Ovary (tissue), 9 donors: ENCODE results near the gene HOXC9. TPM values are rescaled to one million over a fixed set of nuclear protein-coding genes. Genes with fewer than 3 reads are reported as not detected.
A peak's percentile ranks its signal among the peaks of the same experiment; 100 is the strongest.

ENCODE experiments used
- DNase-seq, 5 donors: peaks; one replicate each; pipeline ENCODE4 v3.0.0-alpha.2; 2019 to 2020
- H3K27ac ChIP-seq, 2 donors: fragments of 200-600 bp; one replicate each; pipeline versions ENCODE4 v1.5.1 to v1.8.0; 2019 to 2022
- H3K27me3 ChIP-seq: fragments of 200-600 bp; one replicate; pipeline ENCODE4 v1.8.0; 2022
- H3K36me3 ChIP-seq: fragments of 200-600 bp; sonication (generic); one replicate; pipeline ENCODE4 v1.5.1; 2019
- H3K4me1 ChIP-seq: one replicate; pipeline ENCODE4 v1.8.1; 2013; ENCODE audit warnings: mild to moderate bottlenecking, moderate library complexity; ENCODE audit not compliant: insufficient read depth
- H3K4me3 ChIP-seq: fragments of 200-600 bp; sonication (generic); one replicate; pipeline ENCODE4 v1.5.1; 2017
- H3K9me3 ChIP-seq, 2 donors: fragments of 200-600 bp in 1 of 2; sonication (generic) in 1 of 2; one replicate each; pipeline versions ENCODE4 v1.5.1 to v1.8.1; 2013 to 2019; ENCODE audit warnings: mild to moderate bottlenecking in 1 of 2, moderate library complexity in 1 of 2
- EP300 ChIP-seq: sonication (generic); formaldehyde crosslinking; IDR thresholded peaks from one replicate; pipeline ENCODE4 v1.6.1; 2017; ENCODE audit warnings: antibody characterized with exemption
- POLR2A ChIP-seq: fragments of 450-650 bp; IDR thresholded peaks from one replicate; pipeline ENCODE4 v1.6.1; 2017; ENCODE audit warnings: antibody characterized with exemption, mild to moderate bottlenecking, moderate library complexity
- WGBS, 3 donors: extraction: QIAGEN DNeasy Blood & Tissue Kit in 1 of 3; methylation state at CpG; one replicate each; pipeline versions ENCODE4 v1.1.5 to v1.1.7; 2013 to 2017; 5-methylcytosine and 5-hydroxymethylcytosine counted together
- intact Hi-C, 4 donors: fragments of 100-400 bp; cut with DNase I; formaldehyde crosslinking; loops; one replicate each; pipeline versions ENCODE4 v1.11.0 to v1.15.1; 2022 to 2023
- polyA plus RNA-seq, 2 donors: library from polyadenylated mRNA; stranded (reverse); fragments of 200-250 nt in 1 of 2; fragments of 350-450 nt in 1 of 2; fragmentation: Illumina TruSeq in 1 of 2; extraction: RNeasy Lipid Tissue Mini Kit (QIAGEN cat#74804) in 1 of 2; gene quantifications; one replicate each; pipeline ENCODE4 v1.2.3, GENCODE V29; 2013 to 2014
- total RNA-seq, 7 donors: library from RNA; depleted of rRNA in 2 of 7; stranded (reverse); fragments of >200 nt in 2 of 7; fragmentation: NEBNext Ultra II Directional in 3 of 7; extraction: Animal tissue kit (Norgen Biotek cat#: 25700) in 3 of 7; gene quantifications; one replicate each; pipeline versions ENCODE4 v1.1.0 to v1.2.4, GENCODE V29; 2016 to 2023
- TF ChIP-seq, protein P1 (sequence below), 3 donors: fragments of 450-650 bp in 2 of 3; fragments of 200-600 bp in 1 of 3; IDR thresholded peaks; one replicate each; pipeline versions ENCODE4 v1.5.1 to v1.8.0; 2016 to 2022; ENCODE audit warnings: antibody characterized with exemption in 3 of 3, mild to moderate bottlenecking in 1 of 3
- donor health status: DM: no; HTN: no; CAD: no; lungs with moderate emphysema.
- donor health status: DM: no; HTN: no; CAD: no.
- donor health status: Bipolar disorder and iron deficiency.
- donor health status: DM: yes; HTN: yes; CAD: no.
- donor health status: DM: no; HTN: no; CAD: no.
- donor health status: DM: yes; HTN: yes; CAD: no.

Gene HOXC9
- total and polyA plus RNA-seq, 9 donors, result 0.26 to 15.0 (median 1.9) TPM; not detected in 1

DNA sequence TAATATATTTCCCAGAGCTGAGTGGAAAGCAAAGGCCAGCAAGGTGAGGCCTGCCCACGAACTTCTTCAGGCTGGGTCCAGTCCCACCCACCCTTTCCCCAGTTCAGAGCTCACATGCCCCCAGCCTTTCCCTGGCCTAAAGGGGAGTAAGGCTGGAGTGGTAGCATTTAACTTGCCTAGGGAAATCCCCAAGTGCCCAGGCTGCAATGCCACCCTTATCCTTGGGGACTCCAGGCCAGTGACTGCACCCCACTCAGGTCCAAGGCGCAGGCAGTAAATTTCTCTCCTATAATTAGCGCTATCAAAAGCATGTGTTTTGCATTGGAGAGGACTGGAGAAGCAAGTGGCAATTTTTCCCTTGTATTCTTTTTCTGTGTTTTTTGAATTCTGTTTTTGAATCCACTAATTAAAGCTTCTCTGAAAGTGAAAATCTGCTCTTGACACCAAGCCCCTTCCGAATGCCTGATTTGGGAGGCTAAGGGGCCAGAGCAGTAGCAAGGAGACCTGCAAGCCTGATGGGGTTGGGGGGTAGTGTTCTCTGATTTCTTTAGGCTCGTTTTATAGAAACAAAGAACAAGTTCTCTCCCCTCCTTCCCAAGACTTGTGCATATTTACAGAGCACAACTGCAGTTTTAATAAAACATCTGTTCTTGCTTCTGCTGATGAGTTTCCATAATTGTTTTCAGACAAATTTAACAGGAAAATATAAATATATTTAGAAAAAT is 24.8 kb downstream of the HOXC9 start:
- WGBS, 3 donors, result 28 to 38% (median 31%) methylated on average over 5 of the region's 5 CpGs
- H3K27ac ChIP-seq, result peak overlapping the region; percentile 43 to 95

GRCh38 chr12:54025499-54026405 is 25.8 kb downstream of the HOXC9 start:
- DNase-seq, result peak in 4 of 5 donors; percentile 19 to 42 (median 39)
- TF ChIP-seq POLR2A (no peak), EP300 (no peak)
- TF ChIP-seq, protein P1, sequence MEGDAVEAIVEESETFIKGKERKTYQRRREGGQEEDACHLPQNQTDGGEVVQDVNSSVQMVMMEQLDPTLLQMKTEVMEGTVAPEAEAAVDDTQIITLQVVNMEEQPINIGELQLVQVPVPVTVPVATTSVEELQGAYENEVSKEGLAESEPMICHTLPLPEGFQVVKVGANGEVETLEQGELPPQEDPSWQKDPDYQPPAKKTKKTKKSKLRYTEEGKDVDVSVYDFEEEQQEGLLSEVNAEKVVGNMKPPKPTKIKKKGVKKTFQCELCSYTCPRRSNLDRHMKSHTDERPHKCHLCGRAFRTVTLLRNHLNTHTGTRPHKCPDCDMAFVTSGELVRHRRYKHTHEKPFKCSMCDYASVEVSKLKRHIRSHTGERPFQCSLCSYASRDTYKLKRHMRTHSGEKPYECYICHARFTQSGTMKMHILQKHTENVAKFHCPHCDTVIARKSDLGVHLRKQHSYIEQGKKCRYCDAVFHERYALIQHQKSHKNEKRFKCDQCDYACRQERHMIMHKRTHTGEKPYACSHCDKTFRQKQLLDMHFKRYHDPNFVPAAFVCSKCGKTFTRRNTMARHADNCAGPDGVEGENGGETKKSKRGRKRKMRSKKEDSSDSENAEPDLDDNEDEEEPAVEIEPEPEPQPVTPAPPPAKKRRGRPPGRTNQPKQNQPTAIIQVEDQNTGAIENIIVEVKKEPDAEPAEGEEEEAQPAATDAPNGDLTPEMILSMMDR (IDR thresholded peaks at IDR 0.05), result no peak
- Histone ChIP-seq H3K27me3 (no peaks in the 10 kb centered on the region), H3K4me1 (peaks cover 11% of the 10 kb centered on the region), H3K4me3 (no peak overlapping the region), H3K36me3 (no peaks in the 10 kb centered on the region), H3K27ac (peak overlapping the region; percentile 21 to 95), H3K9me3 (no peaks in the 10 kb centered on the region)
- WGBS, 3 donors, result 16 to 28% (median 22%) methylated on average over 7 of the region's 7 CpGs
- intact Hi-C loops, result loop anchor here in 1 of 4 donors (5.0 kb wide), 1 partner anchor 167 kb away; no protein-coding TSS in a partner anchor

More for the DNA sequence above, 24.8 kb downstream of the HOXC9 start:
- Histone ChIP-seq H3K4me3 (no peak overlapping the region), H3K27me3 (no peaks in the 10 kb centered on the region), H3K4me1 (peaks cover 11% of the 10 kb centered on the region), H3K36me3 (no peaks in the 10 kb centered on the region), H3K9me3 (no peaks in the 10 kb centered on the region)
- intact Hi-C loops, result loop anchor here in 1 of 4 donors (5.0 kb wide), 1 partner anchor 168 kb away; no protein-coding TSS in a partner anchor
- DNase-seq, result peak in 2 of 5 donors; percentile 9 to 34
- no peak for TF ChIP-seq EP300
- no peak for TF ChIP-seq POLR2A
- TF ChIP-seq, protein P1 (IDR thresholded peaks at IDR 0.05), result no peak

DNA sequence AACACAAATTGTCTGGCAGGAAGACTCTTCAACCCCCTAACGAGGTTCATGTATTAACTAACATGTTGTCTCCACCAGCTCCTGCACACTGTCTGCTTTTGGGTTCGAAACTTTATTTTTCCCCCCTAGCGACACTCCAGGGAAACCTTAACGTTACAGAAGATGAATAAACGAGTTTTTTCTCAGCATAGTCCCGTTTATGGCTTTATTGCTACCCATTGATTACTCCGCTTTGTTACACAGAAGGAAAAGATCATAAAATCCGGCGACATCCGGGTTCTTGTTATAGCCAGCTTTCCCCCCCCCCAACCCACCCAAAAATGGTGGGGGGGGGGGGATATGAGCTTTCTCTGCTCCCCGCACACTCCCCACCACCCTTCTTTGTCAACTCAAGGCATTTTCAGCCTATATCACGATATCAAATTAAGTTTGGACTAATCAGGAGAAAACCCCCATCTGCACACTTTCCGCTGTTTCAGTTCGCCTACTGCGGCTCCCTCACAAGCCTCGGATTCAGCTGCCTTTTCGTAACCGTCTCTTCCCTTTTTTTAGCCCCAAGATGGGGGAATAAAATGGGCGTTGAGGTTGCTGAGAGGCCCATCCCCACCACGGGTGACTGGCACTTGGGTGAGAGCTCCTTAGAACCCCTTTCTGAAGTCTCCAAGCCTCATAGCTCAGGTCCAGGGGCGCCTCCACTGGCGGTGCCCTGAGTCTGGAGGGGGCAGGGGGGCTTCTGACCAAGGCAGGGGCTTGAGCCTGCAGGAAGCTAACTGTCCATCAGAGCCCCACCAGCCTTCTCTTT is 26.9 kb downstream of the HOXC9 start:
- DNase-seq, result peak in 4 of 5 donors; percentile 10 to 36 (median 30)
- Histone ChIP-seq H3K4me3 (no peak overlapping the region), H3K27me3 (no peaks in the 10 kb centered on the region)

More for the DNA sequence above, 26.9 kb downstream of the HOXC9 start:
- no peaks in the 10 kb centered on the region for H3K36me3 ChIP-seq
- H3K4me1 ChIP-seq, result peaks cover 14% of the 10 kb centered on the region
- H3K27ac ChIP-seq, result peak overlapping the region in 1 of 2 donors; percentile 95
- TF ChIP-seq EP300, result no peak
- TF ChIP-seq, protein P1 (IDR thresholded peaks at IDR 0.05), result no peak
- TF ChIP-seq POLR2A, result no peak
- no peaks in the 10 kb centered on the region for H3K9me3 ChIP-seq
- intact Hi-C loops, result loop anchor here in 1 of 4 donors (5.0 kb wide), 1 partner anchor 165 kb away; no protein-coding TSS in a partner anchor
- 61 to 75% (median 65%) methylated on average over 22 of the region's 22 CpGs for WGBS, 3 donors
